ENCODE measurements around the gene CABLES1. TPM values are rescaled to one million over a fixed set of nuclear protein-coding genes. Genes with fewer than 3 reads are reported as not detected.
A peak's percentile ranks its signal among the peaks of the same experiment; 100 is the strongest.

The CABLES1 gene
- total and polyA plus RNA-seq, 12 donors = 2.1 to 11.9 (median 5.3) TPM

DNA sequence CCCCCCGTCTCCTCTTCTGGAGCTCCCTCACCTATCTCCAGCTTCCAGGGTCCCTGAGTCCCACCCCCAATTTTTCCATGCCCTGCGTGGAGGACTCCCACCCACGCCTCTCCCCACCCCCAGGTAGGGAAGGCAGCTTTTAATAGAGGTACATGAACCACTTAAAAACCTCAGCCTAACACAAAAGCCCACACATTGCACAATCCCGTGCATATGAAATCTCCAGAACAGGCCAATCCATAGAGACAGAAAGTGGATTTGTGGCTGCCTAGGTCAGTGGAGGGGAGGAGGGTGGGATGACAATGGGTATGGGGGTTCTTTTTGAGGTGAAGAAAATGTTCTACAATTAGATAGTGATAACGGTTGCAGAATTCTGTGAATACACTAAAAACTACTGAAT, 145.6 kb downstream of the CABLES1 start:
- no peak overlapping the region for H3K4me3 ChIP-seq
- no peaks in the 10 kb centered on the region for H3K9me3 ChIP-seq (replicated peaks in 1 of 3)
- intact Hi-C loops (cut with DNase I) = no loop called here
- no peaks in the 10 kb centered on the region for H3K36me3 ChIP-seq (replicated peaks in 1 of 2)
- H3K27me3 ChIP-seq = no peaks in the 10 kb centered on the region
- no peaks in the 10 kb centered on the region for H3K4me1 ChIP-seq (replicated peaks in 1 of 2)
- H3K27ac ChIP-seq = no peak overlapping the region
- DNase-seq = no peak
- 89 to 96% (median 93%) methylated on average over 5 of the region's 5 CpGs for WGBS, 4 donors
- TF ChIP-seq, protein P1, sequence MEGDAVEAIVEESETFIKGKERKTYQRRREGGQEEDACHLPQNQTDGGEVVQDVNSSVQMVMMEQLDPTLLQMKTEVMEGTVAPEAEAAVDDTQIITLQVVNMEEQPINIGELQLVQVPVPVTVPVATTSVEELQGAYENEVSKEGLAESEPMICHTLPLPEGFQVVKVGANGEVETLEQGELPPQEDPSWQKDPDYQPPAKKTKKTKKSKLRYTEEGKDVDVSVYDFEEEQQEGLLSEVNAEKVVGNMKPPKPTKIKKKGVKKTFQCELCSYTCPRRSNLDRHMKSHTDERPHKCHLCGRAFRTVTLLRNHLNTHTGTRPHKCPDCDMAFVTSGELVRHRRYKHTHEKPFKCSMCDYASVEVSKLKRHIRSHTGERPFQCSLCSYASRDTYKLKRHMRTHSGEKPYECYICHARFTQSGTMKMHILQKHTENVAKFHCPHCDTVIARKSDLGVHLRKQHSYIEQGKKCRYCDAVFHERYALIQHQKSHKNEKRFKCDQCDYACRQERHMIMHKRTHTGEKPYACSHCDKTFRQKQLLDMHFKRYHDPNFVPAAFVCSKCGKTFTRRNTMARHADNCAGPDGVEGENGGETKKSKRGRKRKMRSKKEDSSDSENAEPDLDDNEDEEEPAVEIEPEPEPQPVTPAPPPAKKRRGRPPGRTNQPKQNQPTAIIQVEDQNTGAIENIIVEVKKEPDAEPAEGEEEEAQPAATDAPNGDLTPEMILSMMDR (IDR thresholded peaks at IDR 0.05) = no peak
- TF ChIP-seq POLR2A (IDR thresholded peaks at IDR 0.05) = no peak

DNA sequence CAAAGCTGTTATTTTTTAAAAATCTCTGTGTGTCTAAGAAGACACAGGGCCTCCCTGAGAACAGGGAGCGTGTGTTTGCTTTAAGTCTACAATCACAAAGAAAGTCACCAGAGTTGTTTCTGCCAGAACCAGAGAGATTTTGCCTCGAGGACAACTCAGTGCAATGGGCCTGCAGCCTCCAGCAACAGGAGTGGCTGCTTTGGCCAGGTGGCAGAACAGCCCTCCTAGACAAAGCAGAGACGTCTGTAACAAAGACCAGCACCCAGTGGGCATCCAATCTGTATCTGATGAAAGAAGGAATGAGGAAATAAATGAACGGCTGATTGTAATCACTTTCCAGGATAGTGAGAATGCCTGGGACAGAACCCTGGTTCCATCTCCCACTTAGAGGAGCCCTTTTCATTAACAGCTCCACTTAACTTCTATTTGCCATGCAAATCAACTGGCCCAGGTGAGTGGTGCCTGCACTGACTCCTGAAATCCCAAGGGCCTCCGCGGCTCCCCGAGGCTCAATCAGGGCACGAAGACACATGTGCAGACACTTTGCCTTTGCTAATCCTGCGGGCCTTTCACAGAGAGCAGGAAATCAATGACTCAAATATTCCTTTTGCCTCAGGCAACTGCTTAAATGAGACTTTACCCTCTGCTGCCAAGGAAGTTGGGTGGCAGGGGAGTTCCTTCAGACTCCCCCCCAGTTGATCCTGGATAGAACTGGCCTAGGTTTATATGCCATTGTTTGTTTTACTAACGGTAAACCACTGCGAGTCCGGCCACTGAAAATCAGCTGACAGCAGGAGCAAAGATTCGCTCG, 146.5 kb downstream of the CABLES1 start:
- Histone ChIP-seq H3K9me3 (replicated peaks in 1 of 3) (no peaks in the 10 kb centered on the region), H3K27ac (no peak overlapping the region), H3K4me3 (no peak overlapping the region), H3K36me3 (replicated peaks in 1 of 2) (no peaks in the 10 kb centered on the region), H3K4me1 (replicated peaks in 1 of 2) (no peaks in the 10 kb centered on the region), H3K27me3 (no peaks in the 10 kb centered on the region)
- intact Hi-C loops (cut with DNase I) = no loop called here
- 87 to 88% (median 87%) methylated on average over 13 to 14 of the region's 14 CpGs for WGBS, 4 donors
- DNase-seq = no peak
- no peak for TF ChIP-seq POLR2A (IDR thresholded peaks at IDR 0.05)
- TF ChIP-seq, protein P1 (IDR thresholded peaks at IDR 0.05) = no peak

DNA sequence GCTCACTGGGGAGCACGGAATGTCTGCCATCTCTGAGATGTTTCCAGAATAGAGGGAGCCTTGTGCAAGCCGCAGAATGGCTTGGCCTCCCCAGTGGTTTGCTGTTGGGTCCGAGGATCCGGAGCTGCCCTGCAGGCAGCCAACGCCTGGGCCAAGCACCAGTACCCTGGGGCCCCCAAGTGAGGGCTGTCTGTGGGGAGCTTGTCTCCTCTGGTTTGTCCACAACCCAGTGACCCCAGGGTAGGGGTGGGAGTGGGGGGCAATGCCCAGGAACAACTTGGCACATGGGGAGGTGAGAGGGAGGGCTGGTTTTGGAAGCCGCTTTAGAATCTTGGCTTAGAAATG, 147.1 kb downstream of the CABLES1 start:
- H3K27me3 ChIP-seq = no peaks in the 10 kb centered on the region
- intact Hi-C loops (cut with DNase I) = no loop called here
- no peak for DNase-seq
- TF ChIP-seq, protein P1 (IDR thresholded peaks at IDR 0.05) = no peak
- no peak for TF ChIP-seq POLR2A (IDR thresholded peaks at IDR 0.05)
- no peaks in the 10 kb centered on the region for H3K9me3 ChIP-seq (replicated peaks in 1 of 3)
- H3K4me3 ChIP-seq = no peak overlapping the region
- WGBS, 4 donors = 94 to 100% (median 97%) methylated on average over 1 to 6 of the region's 6 CpGs
- H3K27ac ChIP-seq = no peak overlapping the region
- no peaks in the 10 kb centered on the region for H3K4me1 ChIP-seq (replicated peaks in 1 of 2)
- no peaks in the 10 kb centered on the region for H3K36me3 ChIP-seq (replicated peaks in 1 of 2)

DNA sequence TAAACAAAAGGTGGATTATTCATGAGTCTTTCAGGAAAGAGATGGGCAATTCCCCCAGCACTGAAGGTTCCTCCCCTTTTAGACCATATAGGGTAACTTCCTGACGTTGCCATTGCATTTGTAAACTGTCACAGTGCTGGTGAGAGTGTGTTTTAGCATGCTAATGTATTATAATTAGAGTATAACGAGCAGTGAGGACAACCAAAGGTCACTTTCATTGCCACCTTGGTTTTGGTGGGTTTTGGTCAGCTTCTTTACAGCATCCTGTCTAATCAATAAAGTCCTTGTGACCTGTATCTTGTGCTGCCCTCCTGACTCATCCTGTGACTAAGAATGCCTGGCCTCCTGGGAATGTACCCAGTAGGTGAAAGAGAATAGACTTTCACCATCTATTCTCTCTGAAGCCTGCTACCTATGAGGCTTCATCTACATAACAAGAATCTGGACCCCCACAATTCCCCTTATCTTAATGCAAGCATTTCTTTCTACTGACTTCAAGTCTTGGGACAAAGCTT, 148.7 kb downstream of the CABLES1 start:
- TF ChIP-seq, protein P1 (IDR thresholded peaks at IDR 0.05) = no peak
- TF ChIP-seq POLR2A (IDR thresholded peaks at IDR 0.05) = no peak
- intact Hi-C loops (cut with DNase I) = no loop called here
- peak in 4 of 7 donors; percentile 20 to 49 (median 32) for DNase-seq
- Histone ChIP-seq H3K27ac (no peak overlapping the region), H3K9me3 (replicated peaks in 1 of 3) (no peaks in the 10 kb centered on the region), H3K4me3 (no peak overlapping the region), H3K36me3 (replicated peaks in 1 of 2) (no peaks in the 10 kb centered on the region), H3K27me3 (no peaks in the 10 kb centered on the region), H3K4me1 (replicated peaks in 1 of 2) (no peaks in the 10 kb centered on the region)
- WGBS, 4 donors = 60 to 88% (median 78%) methylated on average over 2 of the region's 2 CpGs

Measured in adrenal gland (tissue), 12 donors.